GM12873 (cell line): ENCODE measurements around the gene IDH1.

Experiments used
- CTCF ChIP-seq: IDR thresholded peaks from 2 replicates; pipeline ENCODE4 v1.5.1; 2012; ENCODE audit warnings: low read depth, mild to moderate bottlenecking, moderate library complexity, low read length, control low read depth; ENCODE audit not compliant: insufficient read depth; ENCODE audit errors: missing control alignments

Gene IDH1

GRCh38 chr2:208245746-208246145 is 9.1 kb downstream of the IDH1 start:
- TF ChIP-seq CTCF: no peak

GRCh38 chr2:208244422-208244821 is 10.4 kb downstream of the IDH1 start:
- no peak for TF ChIP-seq CTCF

GRCh38 chr2:208240619-208241209 is 14.2 kb downstream of the IDH1 start:
- no peak for TF ChIP-seq CTCF

- no peak for TF ChIP-seq CTCF
Observed at GRCh38 chr2:208239770-208240493, 14.9 kb downstream of the IDH1 start.

- TF ChIP-seq CTCF: no peak
Observed at GRCh38 chr2:208235860-208236259, 19.0 kb downstream of the IDH1 start.

- no peak for TF ChIP-seq CTCF
Observed at GRCh38 chr2:208234786-208235185, 20.1 kb downstream of the IDH1 start.

GRCh38 chr2:208228476-208228875 is 26.4 kb downstream of the IDH1 start:
- no peak for TF ChIP-seq CTCF
